K562 (cell line): Measurements from ENCODE around the gene SLC12A9. TPM values are rescaled to one million over a fixed set of nuclear protein-coding genes. Genes with fewer than 3 reads are reported as not detected.
A peak's percentile ranks its signal among the peaks of the same experiment; 100 is the strongest.

Source experiments
- ARHGAP35 ChIP-seq: fragments of 450-650 bp; IDR thresholded peaks from 2 replicates; pipeline ENCODE4 v1.6.1; 2018; ENCODE audit not compliant: partially characterized antibody
- CREB3 ChIP-seq: fragments of 450-650 bp; conservative IDR thresholded peaks from 2 replicates; pipeline ENCODE4 v1.6.1; 2016; ENCODE audit warnings: missing genetic modification characterization, low read depth, mild to moderate bottlenecking, missing compliant biosample characterization, moderate library complexity
- CREB3L1 ChIP-seq: fragments of 450-650 bp; IDR thresholded peaks from 2 replicates; pipeline ENCODE4 v1.6.1; 2014; ENCODE audit warnings: low read depth, mild to moderate bottlenecking, moderate library complexity, borderline replicate concordance
- CTBP1 ChIP-seq: fragments of 450-650 bp; IDR thresholded peaks from 2 replicates; pipeline ENCODE4 v1.6.1; 2016; ENCODE audit warnings: borderline replicate concordance
- E2F6 ChIP-seq, 2 experiments: IDR thresholded peaks; 2 replicates each; pipeline ENCODE4 v1.6.1; 2011; ENCODE audit warnings: borderline replicate concordance in 1 of 2, control low read depth in 1 of 2, low read depth in 1 of 2, low read length in 1 of 2, mild to moderate bottlenecking in 1 of 2, mixed read lengths in 1 of 2, moderate library complexity in 1 of 2; ENCODE audit not compliant: insufficient read depth in 1 of 2, insufficient read length in 1 of 2, poor library complexity in 1 of 2, severe bottlenecking in 1 of 2; ENCODE audit errors: extremely low read depth in 1 of 2
- FOXJ2 ChIP-seq: fragments of 200-800 bp; sonication (Bioruptor generic); IDR thresholded peaks from 2 replicates; pipeline ENCODE4 v1.6.1; 2016; ENCODE audit warnings: missing genetic modification characterization, missing compliant biosample characterization
- GTF2F1 ChIP-seq: IDR thresholded peaks from 2 replicates; pipeline ENCODE4 v1.6.1; 2011; ENCODE audit warnings: low read depth, low read length, improper control_type of control experiment
- ID3 ChIP-seq, 2 experiments: fragments of 250-450 bp in 1 of 2; fragments of 450-650 bp in 1 of 2; sonication (Bioruptor Pico) in 1 of 2; IDR thresholded peaks; 2 replicates each; pipeline versions ENCODE4 v1.6.1 to v1.8.0; 2016 to 2021; ENCODE audit warnings: mild to moderate bottlenecking in 2 of 2, moderate library complexity in 2 of 2, missing compliant biosample characterization in 1 of 2, missing genetic modification characterization in 1 of 2
- NFRKB ChIP-seq: fragments of 450-650 bp; IDR thresholded peaks from 2 replicates; pipeline ENCODE4 v1.6.1; 2016; ENCODE audit warnings: low read depth
- NFYB ChIP-seq: IDR thresholded peaks from 2 replicates; pipeline ENCODE4 v1.6.1; 2011; ENCODE audit warnings: mild to moderate bottlenecking, moderate library complexity; ENCODE audit not compliant: insufficient read length; ENCODE audit errors: extremely low read depth
- RNF2 ChIP-seq: sonication (generic); IDR thresholded peaks from 2 replicates; pipeline ENCODE4 v1.6.1; 2016
- THAP12 ChIP-seq: fragments of 250-450 bp; sonication (Bioruptor Pico); IDR thresholded peaks from 2 replicates; pipeline ENCODE4 v1.9.0; 2021; ENCODE audit warnings: mild to moderate bottlenecking, inconsistent platforms
- ZBTB11 ChIP-seq, 3 experiments: fragments of 200-800 bp in 1 of 3; fragments of 250-450 bp in 1 of 3; fragments of 450-650 bp in 1 of 3; sonication (Bioruptor Pico) in 1 of 3; sonication (Bioruptor generic) in 1 of 3; formaldehyde crosslinking in 1 of 3; IDR thresholded peaks; 2 replicates each; pipeline versions ENCODE4 v1.6.1 to v1.8.0; 2016 to 2022; ENCODE audit warnings: mild to moderate bottlenecking in 2 of 3, missing genetic modification characterization in 2 of 3, missing compliant biosample characterization in 1 of 3, moderate library complexity in 1 of 3
- ZNF232 ChIP-seq: sonication (generic); formaldehyde crosslinking; IDR thresholded peaks from 2 replicates; pipeline ENCODE4 v1.8.0; 2022; ENCODE audit warnings: mild to moderate bottlenecking, missing genetic modification reagents
- polyA plus RNA-seq, 8 experiments: library from polyadenylated mRNA; depleted of rRNA in 4 of 8; stranded (reverse) in 5 of 8; unstranded in 3 of 8; fragments of >200 nt; fragmentation: Nextera tagmentation in 2 of 8; fragmentation: Illumina TruSeq in 1 of 8; extraction: Ambion mirVana in 2 of 8; extraction: Trizol in 1 of 8; gene quantifications; 2 replicates each; pipeline versions ENCODE4 v1.2.1 to v1.2.3, GENCODE V29; 2011 to 2014; ENCODE audit warnings: inconsistent platforms in 1 of 8, missing spikeins in 1 of 8
- total RNA-seq, 7 experiments: library from RNA; depleted of rRNA in 6 of 7; stranded (reverse); fragments of >200 nt in 6 of 7; fragmentation: Illumina TruSeq in 2 of 7; extraction: Trizol in 2 of 7; gene quantifications; 2 replicates each; pipeline versions ENCODE4 v1.2.1 to v1.2.3, GENCODE V29; 2011 to 2021; ENCODE audit warnings: low replicate concordance in 1 of 7

Gene SLC12A9
- total and polyA plus RNA-seq, 9 of the 15 experiments (the other 6 are each of a cell fraction or from before 2014, with no cell fraction given), result 0.06 to 20.2 (median 10.7) TPM

- 0 out of 6 replicates have a peak, but pooled peaks of 1 of the 3 experiments have one; percentile 32 for TF ChIP-seq ZBTB11 (CRISPR knock-in tag; IDR thresholded peaks at IDR 0.05)
- peak; percentile 36 for TF ChIP-seq CTBP1
- TF ChIP-seq ARHGAP35, result peak; percentile 51
- peak; percentile 25; the same call in 1 of the 2 replicates for TF ChIP-seq CREB3L1
- TF ChIP-seq FOXJ2 (tag), result no peak
- peak; percentile 71 to 84 for TF ChIP-seq E2F6 (IDR thresholded peaks at IDR 0.05; ENCODE audit: borderline replicate concordance in 1 of 2, extremely low read depth in 1 of 2, insufficient read depth in 1 of 2, insufficient read length in 1 of 2, low read depth in 1 of 2, low read length in 1 of 2, poor library complexity in 1 of 2, severe bottlenecking in 1 of 2)
- peak; percentile 31; the same call in 1 of the 2 replicates for TF ChIP-seq NFRKB
- peak; percentile 6 for TF ChIP-seq NFYB
- TF ChIP-seq CREB3 (tag), result no peak
- no peak for TF ChIP-seq ID3 (CRISPR knock-in tag; IDR thresholded peaks at IDR 0.05)
- TF ChIP-seq ID3 (tag; IDR thresholded peaks at IDR 0.05), result 0 out of 2 replicates have a peak, but pooled peaks have one; percentile 14
- TF ChIP-seq RNF2, result peak; percentile 59; the same call in 1 of the 2 replicates
- TF ChIP-seq THAP12, result 0 out of 2 replicates have a peak, but pooled peaks have one; percentile 45
- TF ChIP-seq ZNF232 (CRISPR knock-in tag), result peak; percentile 52; the same call in 1 of the 2 replicates
- TF ChIP-seq GTF2F1, result 0 out of 2 replicates have a peak, but pooled peaks have one; percentile 29
These were observed 43.6 kb downstream of the SLC12A9 start (continued) for GRCh38 chr7:100895956-100896731.
